ENCODE measurements around the gene SEMA5A. TPM values are rescaled to one million over a fixed set of nuclear protein-coding genes. Genes with fewer than 3 reads are reported as not detected.

The SEMA5A gene
- total and polyA plus RNA-seq, 2 of the 8 experiments (the other 6 are each of a cell fraction or from before 2014, with no cell fraction given) = 5.3 to 8.9 TPM

- TF ChIP-seq, protein P1, sequence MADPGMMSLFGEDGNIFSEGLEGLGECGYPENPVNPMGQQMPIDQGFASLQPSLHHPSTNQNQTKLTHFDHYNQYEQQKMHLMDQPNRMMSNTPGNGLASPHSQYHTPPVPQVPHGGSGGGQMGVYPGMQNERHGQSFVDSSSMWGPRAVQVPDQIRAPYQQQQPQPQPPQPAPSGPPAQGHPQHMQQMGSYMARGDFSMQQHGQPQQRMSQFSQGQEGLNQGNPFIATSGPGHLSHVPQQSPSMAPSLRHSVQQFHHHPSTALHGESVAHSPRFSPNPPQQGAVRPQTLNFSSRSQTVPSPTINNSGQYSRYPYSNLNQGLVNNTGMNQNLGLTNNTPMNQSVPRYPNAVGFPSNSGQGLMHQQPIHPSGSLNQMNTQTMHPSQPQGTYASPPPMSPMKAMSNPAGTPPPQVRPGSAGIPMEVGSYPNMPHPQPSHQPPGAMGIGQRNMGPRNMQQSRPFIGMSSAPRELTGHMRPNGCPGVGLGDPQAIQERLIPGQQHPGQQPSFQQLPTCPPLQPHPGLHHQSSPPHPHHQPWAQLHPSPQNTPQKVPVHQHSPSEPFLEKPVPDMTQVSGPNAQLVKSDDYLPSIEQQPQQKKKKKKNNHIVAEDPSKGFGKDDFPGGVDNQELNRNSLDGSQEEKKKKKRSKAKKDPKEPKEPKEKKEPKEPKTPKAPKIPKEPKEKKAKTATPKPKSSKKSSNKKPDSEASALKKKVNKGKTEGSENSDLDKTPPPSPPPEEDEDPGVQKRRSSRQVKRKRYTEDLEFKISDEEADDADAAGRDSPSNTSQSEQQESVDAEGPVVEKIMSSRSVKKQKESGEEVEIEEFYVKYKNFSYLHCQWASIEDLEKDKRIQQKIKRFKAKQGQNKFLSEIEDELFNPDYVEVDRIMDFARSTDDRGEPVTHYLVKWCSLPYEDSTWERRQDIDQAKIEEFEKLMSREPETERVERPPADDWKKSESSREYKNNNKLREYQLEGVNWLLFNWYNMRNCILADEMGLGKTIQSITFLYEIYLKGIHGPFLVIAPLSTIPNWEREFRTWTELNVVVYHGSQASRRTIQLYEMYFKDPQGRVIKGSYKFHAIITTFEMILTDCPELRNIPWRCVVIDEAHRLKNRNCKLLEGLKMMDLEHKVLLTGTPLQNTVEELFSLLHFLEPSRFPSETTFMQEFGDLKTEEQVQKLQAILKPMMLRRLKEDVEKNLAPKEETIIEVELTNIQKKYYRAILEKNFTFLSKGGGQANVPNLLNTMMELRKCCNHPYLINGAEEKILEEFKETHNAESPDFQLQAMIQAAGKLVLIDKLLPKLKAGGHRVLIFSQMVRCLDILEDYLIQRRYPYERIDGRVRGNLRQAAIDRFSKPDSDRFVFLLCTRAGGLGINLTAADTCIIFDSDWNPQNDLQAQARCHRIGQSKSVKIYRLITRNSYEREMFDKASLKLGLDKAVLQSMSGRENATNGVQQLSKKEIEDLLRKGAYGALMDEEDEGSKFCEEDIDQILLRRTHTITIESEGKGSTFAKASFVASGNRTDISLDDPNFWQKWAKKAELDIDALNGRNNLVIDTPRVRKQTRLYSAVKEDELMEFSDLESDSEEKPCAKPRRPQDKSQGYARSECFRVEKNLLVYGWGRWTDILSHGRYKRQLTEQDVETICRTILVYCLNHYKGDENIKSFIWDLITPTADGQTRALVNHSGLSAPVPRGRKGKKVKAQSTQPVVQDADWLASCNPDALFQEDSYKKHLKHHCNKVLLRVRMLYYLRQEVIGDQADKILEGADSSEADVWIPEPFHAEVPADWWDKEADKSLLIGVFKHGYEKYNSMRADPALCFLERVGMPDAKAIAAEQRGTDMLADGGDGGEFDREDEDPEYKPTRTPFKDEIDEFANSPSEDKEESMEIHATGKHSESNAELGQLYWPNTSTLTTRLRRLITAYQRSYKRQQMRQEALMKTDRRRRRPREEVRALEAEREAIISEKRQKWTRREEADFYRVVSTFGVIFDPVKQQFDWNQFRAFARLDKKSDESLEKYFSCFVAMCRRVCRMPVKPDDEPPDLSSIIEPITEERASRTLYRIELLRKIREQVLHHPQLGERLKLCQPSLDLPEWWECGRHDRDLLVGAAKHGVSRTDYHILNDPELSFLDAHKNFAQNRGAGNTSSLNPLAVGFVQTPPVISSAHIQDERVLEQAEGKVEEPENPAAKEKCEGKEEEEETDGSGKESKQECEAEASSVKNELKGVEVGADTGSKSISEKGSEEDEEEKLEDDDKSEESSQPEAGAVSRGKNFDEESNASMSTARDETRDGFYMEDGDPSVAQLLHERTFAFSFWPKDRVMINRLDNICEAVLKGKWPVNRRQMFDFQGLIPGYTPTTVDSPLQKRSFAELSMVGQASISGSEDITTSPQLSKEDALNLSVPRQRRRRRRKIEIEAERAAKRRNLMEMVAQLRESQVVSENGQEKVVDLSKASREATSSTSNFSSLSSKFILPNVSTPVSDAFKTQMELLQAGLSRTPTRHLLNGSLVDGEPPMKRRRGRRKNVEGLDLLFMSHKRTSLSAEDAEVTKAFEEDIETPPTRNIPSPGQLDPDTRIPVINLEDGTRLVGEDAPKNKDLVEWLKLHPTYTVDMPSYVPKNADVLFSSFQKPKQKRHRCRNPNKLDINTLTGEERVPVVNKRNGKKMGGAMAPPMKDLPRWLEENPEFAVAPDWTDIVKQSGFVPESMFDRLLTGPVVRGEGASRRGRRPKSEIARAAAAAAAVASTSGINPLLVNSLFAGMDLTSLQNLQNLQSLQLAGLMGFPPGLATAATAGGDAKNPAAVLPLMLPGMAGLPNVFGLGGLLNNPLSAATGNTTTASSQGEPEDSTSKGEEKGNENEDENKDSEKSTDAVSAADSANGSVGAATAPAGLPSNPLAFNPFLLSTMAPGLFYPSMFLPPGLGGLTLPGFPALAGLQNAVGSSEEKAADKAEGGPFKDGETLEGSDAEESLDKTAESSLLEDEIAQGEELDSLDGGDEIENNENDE (IDR thresholded peaks at IDR 0.05; ENCODE audit: insufficient replicate concordance, low read length) = no peak
- no peak for TF ChIP-seq RBBP5 (IDR thresholded peaks at IDR 0.05; ENCODE audit: borderline replicate concordance, low read depth, low read length)
- no peak for TF ChIP-seq SIRT6 (IDR thresholded peaks at IDR 0.05; ENCODE audit: low read length)
- TF ChIP-seq SAP30 (IDR thresholded peaks at IDR 0.05; ENCODE audit: insufficient read depth, insufficient replicate concordance, low read length) = no peak
- no peak for TF ChIP-seq POLR2A (IDR thresholded peaks at IDR 0.05; ENCODE audit: control extremely low read depth in 1 of 2, low read depth in 2 of 2, low read length in 2 of 2)
- no peak for TF ChIP-seq CTCF (IDR thresholded peaks at IDR 0.05; ENCODE audit: control extremely low read depth in 1 of 3, insufficient read depth in 1 of 3, low read depth in 1 of 3, low read length in 3 of 3)
- TF ChIP-seq ASH2L (IDR thresholded peaks at IDR 0.05; ENCODE audit: low read length) = no peak
- no peak for TF ChIP-seq HDAC6 (IDR thresholded peaks at IDR 0.05; ENCODE audit: low read depth, low read length)
- TF ChIP-seq KDM5A (IDR thresholded peaks at IDR 0.05; ENCODE audit: low read length) = no peak
Measured at GRCh38 chr5:9230355-9230754, 315.5 kb downstream of the SEMA5A start (continued).

All from H1 (cell line).